Esophagus muscularis mucosa (tissue), 4 donors: Measurements from ENCODE around the gene SLC38A2. TPM values are rescaled to one million over a fixed set of nuclear protein-coding genes. Genes with fewer than 3 reads are reported as not detected.
A peak's percentile ranks its signal among the peaks of the same experiment; 100 is the strongest.

ENCODE experiments used
- DNase-seq: peaks from one replicate; pipeline ENCODE4 v3.0.0-alpha.2; 2017; ENCODE audit errors: extremely low spot score
- H3K27ac ChIP-seq, 4 donors: fragments of 200-600 bp; sonication (generic); replicated peaks in 1 of 4; 1 replicate in 3 of 4; 2 replicates in 1 of 4; pipeline ENCODE4 v1.5.1; 2016 to 2019; ENCODE audit warnings: mild to moderate bottlenecking in 1 of 4
- H3K27me3 ChIP-seq, 4 donors: fragments of 200-600 bp; sonication (generic); one replicate each; pipeline versions ENCODE4 v1.5.1 to v1.6.0; 2016 to 2019
- H3K36me3 ChIP-seq, 4 donors: fragments of 200-600 bp; sonication (generic); one replicate each; pipeline ENCODE4 v1.5.1; 2016 to 2019
- H3K4me1 ChIP-seq, 4 donors: fragments of 200-600 bp; sonication (generic); one replicate each; pipeline ENCODE4 v1.5.1; 2016 to 2019
- H3K4me3 ChIP-seq, 4 donors: fragments of 200-600 bp; sonication (generic); 1 replicate in 2 of 4; 2 replicates in 2 of 4; pipeline ENCODE4 v1.5.1; 2016 to 2019; ENCODE audit warnings: mild to moderate bottlenecking in 4 of 4, moderate library complexity in 1 of 4
- H3K9me3 ChIP-seq, 4 donors: fragments of 200-600 bp; sonication (generic); 1 replicate in 3 of 4; 2 replicates in 1 of 4; pipeline ENCODE4 v1.5.1; 2016 to 2019
- CTCF ChIP-seq, 3 experiments: fragments of 200-600 bp in 2 of 3; fragments of 450-650 bp in 1 of 3; sonication (generic) in 2 of 3; IDR thresholded peaks; one replicate each; pipeline ENCODE4 v1.5.1; 2017 to 2019; ENCODE audit warnings: antibody characterized with exemption in 3 of 3, mild to moderate bottlenecking in 2 of 3, moderate library complexity in 1 of 3
- EP300 ChIP-seq: sonication (generic); formaldehyde crosslinking; IDR thresholded peaks from one replicate; pipeline ENCODE4 v1.6.1; 2017; ENCODE audit warnings: antibody characterized with exemption
- POLR2A ChIP-seq: fragments of 450-650 bp; IDR thresholded peaks from one replicate; pipeline ENCODE4 v1.6.1; 2017; ENCODE audit warnings: antibody characterized with exemption, moderate library complexity, mild to moderate bottlenecking, low read depth
- POLR2AphosphoS5 ChIP-seq, 2 donors: sonication (generic); formaldehyde crosslinking; IDR thresholded peaks; one replicate each; pipeline ENCODE4 v1.6.1; 2017; ENCODE audit warnings: antibody characterized with exemption in 2 of 2
- WGBS: methylation state at CpG from one replicate; pipeline ENCODE4 v1.1.5; 2018; 5-methylcytosine and 5-hydroxymethylcytosine counted together
- intact Hi-C: fragments of 100-400 bp; cut with DNase I; formaldehyde crosslinking; loops from one replicate; pipeline ENCODE4 v1.15.1; 2023
- total RNA-seq, 4 donors: library from RNA; depleted of rRNA; stranded (reverse); fragments of >200 nt; gene quantifications; one replicate each; pipeline versions ENCODE4 v1.1.0 to v1.2.1, GENCODE V29; 2016

SLC38A2 gene
- total RNA-seq, 4 donors from 2014 or later, result 177 to 241 (median 225) TPM

GRCh38 chr12:46368684-46369083, 3.9 kb downstream of the SLC38A2 start:
- H3K36me3 ChIP-seq, result peaks cover 53 to 75% (median 65%) of the 10 kb centered on the region in 4 donors
- no peak for DNase-seq
- H3K27me3 ChIP-seq, result no peaks in the 10 kb centered on the region
- peak overlapping the region; percentile 7 to 96 (median 67) for H3K27ac ChIP-seq
- no peak for TF ChIP-seq EP300
- TF ChIP-seq POLR2AphosphoS5 (IDR thresholded peaks at IDR 0.05), result no peak
- TF ChIP-seq POLR2A, result no peak
- TF ChIP-seq CTCF (IDR thresholded peaks at IDR 0.05), result no peak
- intact Hi-C loops, result loop anchor here (2.0 to 10.0 kb wide), 3 partner anchors 102 to 244 kb away; no protein-coding TSS in a partner anchor
- peak overlapping the region; percentile 80 to 96 (median 88) for H3K4me3 ChIP-seq
- H3K9me3 ChIP-seq, result no peaks in the 10 kb centered on the region
- WGBS, result 38% methylated on average over 1 of the region's 1 CpG
- H3K4me1 ChIP-seq, result peaks cover 55 to 75% (median 73%) of the 10 kb centered on the region in 4 donors

DNA sequence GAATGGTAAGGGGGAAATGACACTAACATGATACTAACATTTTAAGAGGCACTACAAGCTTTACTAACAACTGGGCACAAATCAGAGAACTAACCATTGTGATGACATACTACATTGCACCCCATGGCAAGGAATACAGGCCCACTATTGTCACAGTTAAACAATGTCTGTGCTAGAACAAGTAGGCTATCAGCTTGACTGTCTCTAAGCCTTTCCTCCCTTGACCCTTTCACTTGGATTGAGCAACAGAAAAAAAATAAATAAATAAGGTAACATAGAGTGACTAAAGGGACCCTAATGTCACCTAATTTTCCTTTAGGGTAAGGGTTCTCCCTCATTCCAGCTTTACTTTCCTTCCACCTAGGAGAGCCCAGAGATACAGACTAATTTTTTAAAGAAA, 4.4 kb downstream of the SLC38A2 start:
- H3K27me3 ChIP-seq, result no peaks in the 10 kb centered on the region
- H3K27ac ChIP-seq, result peak overlapping the region; percentile 7 to 96 (median 67)
- peaks cover 59 to 76% (median 74%) of the 10 kb centered on the region in 4 donors for H3K4me1 ChIP-seq
- intact Hi-C loops, result loop anchor here (2.0 to 10.0 kb wide), 3 partner anchors 101 to 243 kb away; no protein-coding TSS in a partner anchor
- H3K36me3 ChIP-seq, result peaks cover 59 to 80% (median 71%) of the 10 kb centered on the region in 4 donors
- DNase-seq, result no peak
- no peaks in the 10 kb centered on the region for H3K9me3 ChIP-seq
- TF ChIP-seq POLR2A (no peak), POLR2AphosphoS5 (IDR thresholded peaks at IDR 0.05) (no peak), CTCF (IDR thresholded peaks at IDR 0.05) (no peak), EP300 (no peak)
- H3K4me3 ChIP-seq, result peak overlapping the region; percentile 80 to 96 (median 88)

DNA sequence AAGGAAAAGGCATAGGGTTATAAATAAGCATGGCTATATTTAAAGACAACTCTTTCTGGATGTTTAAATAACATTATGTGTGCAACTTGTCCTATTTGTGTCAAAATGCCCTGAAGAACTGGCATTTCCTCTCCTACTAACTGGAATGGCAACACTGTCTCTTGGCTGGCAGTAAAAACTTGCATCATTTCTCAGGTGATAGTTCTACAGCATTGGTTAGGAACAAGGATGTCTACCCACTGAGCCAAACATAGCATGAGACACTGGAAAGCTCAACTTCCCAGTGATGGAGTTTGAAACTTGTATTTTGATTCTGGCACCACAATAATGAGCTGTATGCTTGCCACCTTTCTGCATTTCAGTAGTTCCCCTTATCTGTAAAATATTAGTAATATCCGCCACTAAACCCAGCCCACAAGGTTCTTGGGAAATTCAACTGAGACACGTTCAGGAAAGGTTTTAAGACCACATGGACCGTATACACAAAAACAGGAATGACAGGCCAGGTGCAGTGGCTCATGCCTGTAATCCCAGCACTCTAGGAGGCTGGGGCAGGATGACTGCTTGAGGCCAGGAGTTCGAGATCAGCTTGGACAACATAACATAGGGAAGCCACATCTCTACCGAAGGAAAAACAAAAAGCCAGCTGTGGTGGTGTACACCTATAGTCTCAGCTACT, 5.1 kb downstream of the SLC38A2 start:
- no peak for DNase-seq
- peaks cover 60 to 83% (median 81%) of the 10 kb centered on the region in 4 donors for H3K4me1 ChIP-seq
- H3K4me3 ChIP-seq, result peak overlapping the region; percentile 80 to 96 (median 88)
- peak overlapping the region; percentile 7 to 96 (median 67) for H3K27ac ChIP-seq
- intact Hi-C loops, result loop anchor here (2.0 to 10.0 kb wide), 3 partner anchors 101 to 243 kb away; no protein-coding TSS in a partner anchor
- H3K27me3 ChIP-seq, result no peaks in the 10 kb centered on the region
- no peak for TF ChIP-seq EP300
- no peak for TF ChIP-seq POLR2AphosphoS5 (IDR thresholded peaks at IDR 0.05)
- no peak for TF ChIP-seq POLR2A
- TF ChIP-seq CTCF (IDR thresholded peaks at IDR 0.05), result no peak
- no peaks in the 10 kb centered on the region for H3K9me3 ChIP-seq
- peaks cover 65 to 87% (median 77%) of the 10 kb centered on the region in 4 donors for H3K36me3 ChIP-seq
- WGBS, result 27% methylated on average over 5 of the region's 5 CpGs

DNA sequence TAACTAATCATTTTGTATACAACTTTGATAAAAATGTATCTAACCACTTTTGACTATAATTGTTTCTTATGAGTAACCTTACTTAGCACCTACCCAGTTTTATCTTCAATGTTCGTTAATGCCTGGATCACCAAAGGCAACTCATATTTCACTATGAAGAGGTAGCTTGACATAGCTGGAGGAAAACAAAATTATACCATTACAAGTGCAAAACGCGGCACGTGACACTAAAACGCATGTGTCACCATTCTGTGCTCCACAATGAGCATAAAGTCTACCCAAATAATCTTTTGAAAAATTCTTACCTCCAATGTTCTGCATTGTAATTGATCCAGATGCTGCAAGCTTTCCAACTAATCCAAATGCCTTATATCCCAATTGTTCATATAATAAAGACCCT, 5.8 kb downstream of the SLC38A2 start:
- peaks cover 60 to 89% (median 87%) of the 10 kb centered on the region in 4 donors for H3K4me1 ChIP-seq
- DNase-seq, result no peak

More for the DNA sequence above, 5.8 kb downstream of the SLC38A2 start:
- H3K27me3 ChIP-seq, result no peaks in the 10 kb centered on the region
- H3K4me3 ChIP-seq, result peak overlapping the region; percentile 80 to 96 (median 88)
- H3K36me3 ChIP-seq, result peaks cover 73 to 94% (median 85%) of the 10 kb centered on the region in 4 donors
- TF ChIP-seq POLR2A (no peak), POLR2AphosphoS5 (IDR thresholded peaks at IDR 0.05) (no peak), EP300 (no peak), CTCF (IDR thresholded peaks at IDR 0.05) (no peak)
- 66% methylated on average over 5 of the region's 5 CpGs for WGBS
- H3K27ac ChIP-seq, result peak overlapping the region in 1 of 4 donors; percentile 95
- intact Hi-C loops, result loop anchor here (5.0 to 10.0 kb wide), 2 partner anchors 159 to 242 kb away; no protein-coding TSS in a partner anchor
- H3K9me3 ChIP-seq, result no peaks in the 10 kb centered on the region
